Stomach (tissue), 4 donors: Measurements from ENCODE around the gene TNFRSF11A.

Experiments
- CTCF ChIP-seq, 7 experiments: fragments of 450-650 bp in 4 of 7; fragments of 200-600 bp in 3 of 7; sonication (generic) in 3 of 7; IDR thresholded peaks; one replicate each; pipeline ENCODE4 v1.5.1; 2016 to 2019; ENCODE audit warnings: antibody characterized with exemption in 7 of 7, control low read depth in 2 of 7, mild to moderate bottlenecking in 1 of 7
- EP300 ChIP-seq: sonication (generic); formaldehyde crosslinking; IDR thresholded peaks from one replicate; pipeline ENCODE4 v1.6.1; 2017; ENCODE audit warnings: antibody characterized with exemption
- POLR2A ChIP-seq, 4 donors: fragments of 450-650 bp; IDR thresholded peaks; one replicate each; pipeline ENCODE4 v1.6.1; 2016; ENCODE audit warnings: antibody characterized with exemption in 4 of 4, control low read depth in 2 of 4, mild to moderate bottlenecking in 1 of 4, moderate library complexity in 1 of 4

DNA sequence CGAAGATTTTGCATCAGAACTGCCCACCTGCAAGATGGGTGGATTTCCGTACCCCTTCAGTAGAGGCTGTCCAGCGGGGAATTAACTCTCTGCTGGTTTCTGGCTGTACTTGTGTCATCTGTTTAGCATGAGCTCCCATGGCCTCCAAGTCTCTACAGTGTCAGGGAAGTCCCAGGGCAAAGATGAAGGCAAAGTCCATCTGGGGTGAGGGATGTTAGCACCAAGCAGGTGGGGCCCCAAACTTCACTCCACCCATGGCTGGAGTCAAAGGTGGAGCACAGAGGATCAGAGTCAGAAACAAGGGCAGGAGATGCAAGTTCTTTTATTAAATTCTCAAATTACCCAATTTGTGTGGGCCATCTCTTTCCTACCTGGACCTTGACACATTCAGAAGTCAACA, 78.0 kb downstream of the TNFRSF11A start:
- no peak for TF ChIP-seq CTCF (IDR thresholded peaks at IDR 0.05)
- no peak for TF ChIP-seq POLR2A (IDR thresholded peaks at IDR 0.05)
- no peak for TF ChIP-seq EP300
